Kasumi-1 (cell line): ENCODE measurements around the gene RSRC2.
A peak's percentile ranks its signal among the peaks of the same experiment; 100 is the strongest.
"Not testable (repeated sequence)": the region's sequence is repeated elsewhere in the genome, so short reads cannot be mapped to it uniquely, and the experiment has no call there.

ENCODE experiments used
- DNase-seq, 2 experiments: peaks; one replicate each; lab custom pipeline; 2025; lab: John Stamatoyannopoulos, UW

The RSRC2 gene

GRCh38 chr12:122518908-122519307 is 7.8 kb downstream of the RSRC2 start:
- no peak for DNase-seq

GRCh38 chr12:122517877-122518276 is 8.9 kb downstream of the RSRC2 start:
- no peak for DNase-seq

- DNase-seq, result no peak
Observed at GRCh38 chr12:122516544-122517361, 10.0 kb downstream of the RSRC2 start.

GRCh38 chr12:122515275-122515674 is 11.5 kb downstream of the RSRC2 start:
- DNase-seq, result no peak

GRCh38 chr12:122513660-122514059 is 13.1 kb downstream of the RSRC2 start:
- DNase-seq, result no peak

GRCh38 chr12:122513028-122513427 is 13.7 kb downstream of the RSRC2 start:
- not testable (repeated sequence) for DNase-seq

- no peak for DNase-seq
Observed at GRCh38 chr12:122508163-122508562, 18.6 kb downstream of the RSRC2 start.

- no peak for DNase-seq
Observed at GRCh38 chr12:122506393-122506938, 20.3 kb downstream of the RSRC2 start.

GRCh38 chr12:122505419-122506051 is 21.2 kb downstream of the RSRC2 start:
- DNase-seq, result no peak

GRCh38 chr12:122503783-122504590 is 22.7 kb downstream of the RSRC2 start:
- DNase-seq, result no peak

- no peak for DNase-seq
Observed at GRCh38 chr12:122503147-122503751, 23.5 kb downstream of the RSRC2 start.

GRCh38 chr12:122501489-122501989 is 25.2 kb downstream of the RSRC2 start:
- peak in 1 of 2 experiments; percentile 44 for DNase-seq

- DNase-seq, result peak; percentile 100
Observed at GRCh38 chr12:122500685-122501488, 25.8 kb downstream of the RSRC2 start, which contains the start of gene ZCCHC8. TSS of gene ZCCHC8 (minus strand) at chr12:122500932. CDS start at chr12:122500840, 92 bp downstream.

- peak; percentile 50 to 67 for DNase-seq
Observed at GRCh38 chr12:122499991-122500684, 26.6 kb downstream of the RSRC2 start.

- no peak for DNase-seq
Observed at GRCh38 chr12:122495258-122495657, 31.5 kb downstream of the RSRC2 start.

- peak in 1 of 2 experiments; percentile 10 for DNase-seq
Observed at GRCh38 chr12:122493222-122493621, 33.5 kb downstream of the RSRC2 start.

GRCh38 chr12:122491991-122492390 is 34.7 kb downstream of the RSRC2 start:
- no peak for DNase-seq

- no peak for DNase-seq
Observed at GRCh38 chr12:122489038-122489437, 37.7 kb downstream of the RSRC2 start.

- DNase-seq, result not testable (repeated sequence)
Observed at GRCh38 chr12:122487807-122488206, 38.9 kb downstream of the RSRC2 start.
